ENCODE measurements around the gene RPS15.
"Not testable (repeated sequence)": the region's sequence is repeated elsewhere in the genome, so short reads cannot be mapped to it uniquely, and the experiment has no call there.

The RPS15 gene

GRCh38 chr19:1475751-1476437 lies 37.7 kb downstream of the RPS15 start:
- H3K27ac ChIP-seq (ENCODE audit: low read depth, low read length): no peak overlapping the region
- H3K4me1 ChIP-seq (ENCODE audit: control insufficient read depth, insufficient read depth, low read length): peaks cover 5% of the 10 kb centered on the region
- H3K4me3 ChIP-seq (ENCODE audit: low read length): no peak overlapping the region
- no peak overlapping the region for H3K9ac ChIP-seq (ENCODE audit: low read length)
- peaks cover 24% of the 10 kb centered on the region for H3K27me3 ChIP-seq (ENCODE audit: control insufficient read depth, insufficient read depth, low read length)
- peaks cover 5% of the 10 kb centered on the region for H3K36me3 ChIP-seq (ENCODE audit: control insufficient read depth, insufficient read depth, low read length)

- not testable (repeated sequence) for H3K36me3 ChIP-seq (ENCODE audit: control insufficient read depth, insufficient read depth, low read length); H3K9ac ChIP-seq (ENCODE audit: low read length); H3K27ac ChIP-seq (ENCODE audit: low read depth, low read length); H3K4me3 ChIP-seq (ENCODE audit: low read length); H3K4me1 ChIP-seq (ENCODE audit: control insufficient read depth, insufficient read depth, low read length)
- H3K27me3 ChIP-seq (ENCODE audit: control insufficient read depth, insufficient read depth, low read length): peaks cover 12% of the 10 kb centered on the region
These were observed 38.9 kb downstream of the RPS15 start for GRCh38 chr19:1477056-1477455.

GRCh38 chr19:1478934-1479707 lies 40.9 kb downstream of the RPS15 start, which contains the start of gene C19orf25:
TSS of gene C19orf25 (minus strand) at chr19:1479215. CDS start at chr19:1478903, 312 bp downstream.
- no peaks in the 10 kb centered on the region for H3K4me1 ChIP-seq (ENCODE audit: control insufficient read depth, insufficient read depth, low read length)
- H3K27me3 ChIP-seq (ENCODE audit: control insufficient read depth, insufficient read depth, low read length): no peaks in the 10 kb centered on the region
- H3K27ac ChIP-seq (ENCODE audit: low read depth, low read length): peak within 1 kb of the TSS; percentile 6
- peak within 1 kb of the TSS; percentile 62 for H3K9ac ChIP-seq (ENCODE audit: low read length)
- peaks cover 5% of the 10 kb centered on the region for H3K36me3 ChIP-seq (ENCODE audit: control insufficient read depth, insufficient read depth, low read length)
- peak within 1 kb of the TSS; percentile 94 for H3K4me3 ChIP-seq (ENCODE audit: low read length)

GRCh38 chr19:1481224-1481892 lies 43.2 kb downstream of the RPS15 start:
- H3K36me3 ChIP-seq (ENCODE audit: control insufficient read depth, insufficient read depth, low read length): peaks cover 2% of the 10 kb centered on the region
- no peak overlapping the region for H3K9ac ChIP-seq (ENCODE audit: low read length)
- H3K27me3 ChIP-seq (ENCODE audit: control insufficient read depth, insufficient read depth, low read length): no peaks in the 10 kb centered on the region
- H3K4me1 ChIP-seq (ENCODE audit: control insufficient read depth, insufficient read depth, low read length): no peaks in the 10 kb centered on the region
- no peak overlapping the region for H3K4me3 ChIP-seq (ENCODE audit: low read length)
- no peak overlapping the region for H3K27ac ChIP-seq (ENCODE audit: low read depth, low read length)

GRCh38 chr19:1481893-1482360 lies 43.7 kb downstream of the RPS15 start:
- H3K4me3 ChIP-seq (ENCODE audit: low read length): no peak overlapping the region
- H3K27ac ChIP-seq (ENCODE audit: low read depth, low read length): no peak overlapping the region
- no peak overlapping the region for H3K9ac ChIP-seq (ENCODE audit: low read length)
- peaks cover 2% of the 10 kb centered on the region for H3K36me3 ChIP-seq (ENCODE audit: control insufficient read depth, insufficient read depth, low read length)
- no peaks in the 10 kb centered on the region for H3K4me1 ChIP-seq (ENCODE audit: control insufficient read depth, insufficient read depth, low read length)
- no peaks in the 10 kb centered on the region for H3K27me3 ChIP-seq (ENCODE audit: control insufficient read depth, insufficient read depth, low read length)

- H3K27ac ChIP-seq (ENCODE audit: low read depth, low read length): no peak overlapping the region
- no peak overlapping the region for H3K9ac ChIP-seq (ENCODE audit: low read length)
- H3K4me1 ChIP-seq (ENCODE audit: control insufficient read depth, insufficient read depth, low read length): no peaks in the 10 kb centered on the region
- no peak overlapping the region for H3K4me3 ChIP-seq (ENCODE audit: low read length)
- H3K27me3 ChIP-seq (ENCODE audit: control insufficient read depth, insufficient read depth, low read length): no peaks in the 10 kb centered on the region
- no peaks in the 10 kb centered on the region for H3K36me3 ChIP-seq (ENCODE audit: control insufficient read depth, insufficient read depth, low read length)
These were observed 44.4 kb downstream of the RPS15 start for GRCh38 chr19:1482361-1483130.

- H3K27ac ChIP-seq (ENCODE audit: low read depth, low read length): no peak overlapping the region
- H3K36me3 ChIP-seq (ENCODE audit: control insufficient read depth, insufficient read depth, low read length): no peaks in the 10 kb centered on the region
- no peak overlapping the region for H3K4me3 ChIP-seq (ENCODE audit: low read length)
- no peaks in the 10 kb centered on the region for H3K4me1 ChIP-seq (ENCODE audit: control insufficient read depth, insufficient read depth, low read length)
- no peaks in the 10 kb centered on the region for H3K27me3 ChIP-seq (ENCODE audit: control insufficient read depth, insufficient read depth, low read length)
- no peak overlapping the region for H3K9ac ChIP-seq (ENCODE audit: low read length)
These were observed 45.2 kb downstream of the RPS15 start for GRCh38 chr19:1483131-1483978.

GRCh38 chr19:1483979-1484428 lies 45.8 kb downstream of the RPS15 start:
- H3K27me3 ChIP-seq (ENCODE audit: control insufficient read depth, insufficient read depth, low read length): no peaks in the 10 kb centered on the region
- no peak overlapping the region for H3K27ac ChIP-seq (ENCODE audit: low read depth, low read length)
- no peaks in the 10 kb centered on the region for H3K36me3 ChIP-seq (ENCODE audit: control insufficient read depth, insufficient read depth, low read length)
- H3K4me1 ChIP-seq (ENCODE audit: control insufficient read depth, insufficient read depth, low read length): no peaks in the 10 kb centered on the region
- no peak overlapping the region for H3K4me3 ChIP-seq (ENCODE audit: low read length)
- no peak overlapping the region for H3K9ac ChIP-seq (ENCODE audit: low read length)

GRCh38 chr19:1486720-1487575 lies 48.8 kb downstream of the RPS15 start:
- H3K4me3 ChIP-seq (ENCODE audit: low read length): no peak overlapping the region
- no peak overlapping the region for H3K27ac ChIP-seq (ENCODE audit: low read depth, low read length)
- H3K27me3 ChIP-seq (ENCODE audit: control insufficient read depth, insufficient read depth, low read length): no peaks in the 10 kb centered on the region
- no peak overlapping the region for H3K9ac ChIP-seq (ENCODE audit: low read length)
- H3K4me1 ChIP-seq (ENCODE audit: control insufficient read depth, insufficient read depth, low read length): no peaks in the 10 kb centered on the region
- no peaks in the 10 kb centered on the region for H3K36me3 ChIP-seq (ENCODE audit: control insufficient read depth, insufficient read depth, low read length)

- Histone ChIP-seq H3K36me3 (ENCODE audit: control insufficient read depth, insufficient read depth, low read length) (no peaks in the 10 kb centered on the region), H3K4me3 (ENCODE audit: low read length) (no peak overlapping the region), H3K27ac (ENCODE audit: low read depth, low read length) (no peak overlapping the region), H3K4me1 (ENCODE audit: control insufficient read depth, insufficient read depth, low read length) (no peaks in the 10 kb centered on the region), H3K27me3 (ENCODE audit: control insufficient read depth, insufficient read depth, low read length) (no peaks in the 10 kb centered on the region), H3K9ac (ENCODE audit: low read length) (no peak overlapping the region)
These were observed 49.5 kb downstream of the RPS15 start for GRCh38 chr19:1487576-1488281.

Measured in rectal smooth muscle tissue (tissue), 1 donor.